Measurements from ENCODE around the gene KIAA1217. TPM values are rescaled to one million over a fixed set of nuclear protein-coding genes. Genes with fewer than 3 reads are reported as not detected.

Gene KIAA1217
- total and polyA plus RNA-seq, 2 of the 8 experiments (the other 6 are each of a cell fraction or from before 2014, with no cell fraction given), result 4.5 to 15.6 TPM

DNA sequence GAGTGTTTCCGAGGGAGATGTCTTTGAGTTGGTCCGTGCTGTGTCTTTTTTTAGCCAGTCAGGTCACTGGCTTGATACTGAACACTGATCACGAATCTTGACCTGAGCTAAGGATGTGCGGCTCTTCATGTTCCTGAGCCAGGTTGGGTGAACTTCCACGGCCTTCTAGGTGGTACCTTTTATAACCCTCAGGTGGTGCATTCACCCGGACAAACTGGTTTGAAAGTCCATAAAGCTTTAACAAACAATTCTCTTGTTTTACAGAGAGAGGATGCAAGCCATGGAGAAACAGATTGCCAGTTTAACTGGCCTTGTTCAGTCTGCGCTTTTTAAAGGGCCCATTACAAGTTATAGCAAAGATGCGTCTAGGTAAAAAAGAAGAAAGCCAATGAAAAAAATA, 285.3 kb downstream of the KIAA1217 start:
- no peak overlapping the region for H2BK120ac ChIP-seq (replicated peaks; ENCODE audit: low read depth, low read length)
- WGBS, 2 experiments (ENCODE audit: extremely low coverage in 1 of 2, insufficient coverage in 1 of 2, insufficient read length in 1 of 2, insufficient replicate concordance in 2 of 2, low coverage in 1 of 2, low lambda C conversion rate in 2 of 2, missing lambda C conversion rate in 1 of 2), result 90% methylated on average over 8 of the region's 8 CpGs; no CpG with 5 or more reads in 1 of the 2 experiments
- H4K91ac ChIP-seq (replicated peaks; ENCODE audit: insufficient read length, low read length), result no peak overlapping the region

More for the DNA sequence above, 285.3 kb downstream of the KIAA1217 start:
- no peaks in the 10 kb centered on the region for H3K23me2 ChIP-seq (ENCODE audit: low read depth, low read length)
- no peak overlapping the region for H3K56ac ChIP-seq (replicated peaks; ENCODE audit: insufficient read length, low read depth, low read length)
- H4K8ac ChIP-seq (ENCODE audit: extremely low read depth, insufficient read depth, low read length), result no peak overlapping the region
- no peak overlapping the region for H3K4me2 ChIP-seq (ENCODE audit: insufficient read depth in 1 of 2, low read depth in 2 of 2, low read length in 2 of 2)
- no peak overlapping the region for H2AK5ac ChIP-seq (ENCODE audit: low read depth, low read length)
- no peak for FAIRE-seq
- no peak overlapping the region for H4K5ac ChIP-seq (ENCODE audit: insufficient read length, low read depth, low read length)
- ChIA-PET POLR2A (ENCODE audit: partially characterized antibody) (no interaction called here), CTCF (ENCODE audit: partially characterized antibody) (interaction anchor here (0.6 to 1.3 kb wide), 6 partner anchors 8 to 76 kb away, joined by 3 to 7 read pairs (median 4); no protein-coding TSS in a partner anchor)
- H3K27me3 ChIP-seq (replicated peaks in 1 of 4; ENCODE audit: control insufficient read depth in 3 of 4, extremely low read depth in 1 of 4, insufficient read depth in 3 of 4, low read length in 3 of 4), result no peaks in the 10 kb centered on the region
- no peak overlapping the region for H3K14ac ChIP-seq (ENCODE audit: insufficient read length)
- peaks cover 0 to 9% (median 7%) of the 10 kb centered on the region in 4 experiments; a peak in 6 of 7 replicates for H3K4me1 ChIP-seq (replicated peaks in 1 of 4; ENCODE audit: control insufficient read depth in 3 of 4, insufficient read depth in 4 of 4, low read length in 3 of 4)
- no peaks in the 10 kb centered on the region for H3K79me1 ChIP-seq (ENCODE audit: low read depth, low read length)
- no peak overlapping the region for H3K4me3 ChIP-seq (ENCODE audit: extremely low read depth in 1 of 4, insufficient read depth in 2 of 4, low read depth in 3 of 4, low read length in 4 of 4)
- no peak overlapping the region for H2AFZ ChIP-seq (ENCODE audit: low read length)
- H3K79me2 ChIP-seq (ENCODE audit: control insufficient read depth in 1 of 2, insufficient read depth in 2 of 2, low read length in 2 of 2), result no peaks in the 10 kb centered on the region
- H2BK12ac ChIP-seq (ENCODE audit: low read depth, low read length), result 0 out of 2 replicates have a peak overlapping the region, but pooled peaks have one; percentile 3
- H2BK20ac ChIP-seq (ENCODE audit: low read length), result 0 out of 2 replicates have a peak overlapping the region, but pooled peaks have one; percentile 37
- H3K9ac ChIP-seq (replicated peaks in 1 of 4; ENCODE audit: extremely low read depth in 1 of 4, low read depth in 3 of 4, low read length in 3 of 4), result no peak overlapping the region; a peak in 1 of 7 replicates
- no peak overlapping the region for H3K18ac ChIP-seq (ENCODE audit: extremely low read depth, low read length)
- no peak for DNase-seq (ENCODE audit: low read depth in 1 of 2, low spot score in 2 of 2)
- H2BK15ac ChIP-seq (ENCODE audit: low read length), result 0 out of 2 replicates have a peak overlapping the region, but pooled peaks have one; percentile 1
- no peaks in the 10 kb centered on the region for H3K9me3 ChIP-seq (ENCODE audit: insufficient read depth in 2 of 2, low read depth in 1 of 2, low read length in 1 of 2)
- H3K27ac ChIP-seq (ENCODE audit: low read depth, low read length), result no peak overlapping the region
- H4K20me1 ChIP-seq (replicated peaks in 1 of 2; ENCODE audit: control insufficient read depth in 1 of 2, insufficient read depth in 2 of 2, low read length in 2 of 2), result no peaks in the 10 kb centered on the region
- TF ChIP-seq CEBPB (IDR thresholded peaks at IDR 0.05; ENCODE audit: low read depth, low read length) (no peak), HDAC6 (IDR thresholded peaks at IDR 0.05; ENCODE audit: low read depth, low read length) (no peak), BCL11A (IDR thresholded peaks at IDR 0.05; ENCODE audit: low read depth in 2 of 2, low read length in 2 of 2) (no peak)
- TF ChIP-seq, protein P1, sequence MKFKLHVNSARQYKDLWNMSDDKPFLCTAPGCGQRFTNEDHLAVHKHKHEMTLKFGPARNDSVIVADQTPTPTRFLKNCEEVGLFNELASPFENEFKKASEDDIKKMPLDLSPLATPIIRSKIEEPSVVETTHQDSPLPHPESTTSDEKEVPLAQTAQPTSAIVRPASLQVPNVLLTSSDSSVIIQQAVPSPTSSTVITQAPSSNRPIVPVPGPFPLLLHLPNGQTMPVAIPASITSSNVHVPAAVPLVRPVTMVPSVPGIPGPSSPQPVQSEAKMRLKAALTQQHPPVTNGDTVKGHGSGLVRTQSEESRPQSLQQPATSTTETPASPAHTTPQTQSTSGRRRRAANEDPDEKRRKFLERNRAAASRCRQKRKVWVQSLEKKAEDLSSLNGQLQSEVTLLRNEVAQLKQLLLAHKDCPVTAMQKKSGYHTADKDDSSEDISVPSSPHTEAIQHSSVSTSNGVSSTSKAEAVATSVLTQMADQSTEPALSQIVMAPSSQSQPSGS (IDR thresholded peaks at IDR 0.05; ENCODE audit: low read length), result no peak
- no peak overlapping the region; the same call in 1 of the 2 replicates for H2BK5ac ChIP-seq (ENCODE audit: low read depth, low read length)
- H3K23ac ChIP-seq (ENCODE audit: insufficient read length), result no peak overlapping the region
- no peaks in the 10 kb centered on the region for H3K36me3 ChIP-seq (ENCODE audit: control insufficient read depth in 2 of 4, insufficient read depth in 4 of 4, low read length in 3 of 4)
- H3K4ac ChIP-seq (replicated peaks; ENCODE audit: insufficient read length, low read depth, low read length), result no peak overlapping the region

Measured in H1 (cell line).